GM18505 (cell line): ENCODE measurements around the gene MEF2D.

Source experiments
- ATAC-seq: cut with Tn5 transposase; IDR thresholded peaks from one replicate; pipeline ENCODE4 v1.9.1; 2021; ENCODE audit not compliant: unreplicated experiment
- POLR2A ChIP-seq: IDR thresholded peaks from 4 replicates; pipeline ENCODE4 v1.6.1; 2011; ENCODE audit warnings: borderline replicate concordance; ENCODE audit not compliant: insufficient read depth, insufficient read length; ENCODE audit errors: extremely low read depth

MEF2D gene

GRCh38 chr1:156513185-156513584 lies 12.6 kb upstream of the MEF2D start:
- TF ChIP-seq POLR2A = no peak
- ATAC-seq = no peak

DNA sequence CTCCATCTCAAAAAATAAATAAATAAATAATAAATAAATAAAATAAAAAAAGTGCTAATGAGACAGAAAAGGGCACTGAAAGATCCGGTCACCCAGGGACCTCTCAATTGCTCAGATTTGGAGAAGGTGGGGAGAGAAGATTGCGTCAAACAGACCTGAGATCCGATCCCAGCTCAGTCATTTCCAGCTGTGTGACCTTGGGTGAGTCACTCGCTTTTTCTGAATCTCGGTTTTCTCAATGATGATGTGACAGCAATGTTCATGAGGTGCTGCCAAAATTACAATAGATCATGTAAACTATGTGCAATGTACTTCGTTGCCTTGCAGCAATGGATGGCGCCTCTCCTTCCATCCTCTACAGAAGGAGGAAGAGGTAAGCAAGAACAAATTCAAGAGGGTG lies 11.1 kb upstream of the MEF2D start:
- no peak for TF ChIP-seq POLR2A
- no peak for ATAC-seq

GRCh38 chr1:156510709-156511108 lies 10.1 kb upstream of the MEF2D start:
- TF ChIP-seq POLR2A = no peak
- no peak for ATAC-seq

GRCh38 chr1:156509424-156510034 lies 9.0 kb upstream of the MEF2D start:
- no peak for TF ChIP-seq POLR2A
- ATAC-seq = no peak

DNA sequence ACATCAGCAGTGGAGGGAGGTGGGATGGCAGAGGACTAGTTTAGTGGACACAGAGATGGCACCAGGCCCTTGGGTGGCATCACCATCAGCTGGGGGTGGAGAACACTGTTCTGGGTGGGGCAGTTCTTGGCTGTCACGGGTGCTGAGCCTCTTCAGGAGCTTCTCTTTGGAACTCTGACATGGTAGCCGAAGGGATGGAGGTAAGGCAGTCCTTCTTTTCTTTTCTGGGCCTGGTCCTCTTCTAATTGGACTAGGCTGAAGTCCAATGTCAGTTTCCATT lies 8.3 kb upstream of the MEF2D start:
- no peak for TF ChIP-seq POLR2A
- no peak for ATAC-seq

- no peak for ATAC-seq
- TF ChIP-seq POLR2A = peak; percentile 58
Measured at GRCh38 chr1:156508205-156508954, 7.8 kb upstream of the MEF2D start.

- no peak for ATAC-seq
- TF ChIP-seq POLR2A = no peak
Measured at GRCh38 chr1:156506450-156506849, 5.9 kb upstream of the MEF2D start.

DNA sequence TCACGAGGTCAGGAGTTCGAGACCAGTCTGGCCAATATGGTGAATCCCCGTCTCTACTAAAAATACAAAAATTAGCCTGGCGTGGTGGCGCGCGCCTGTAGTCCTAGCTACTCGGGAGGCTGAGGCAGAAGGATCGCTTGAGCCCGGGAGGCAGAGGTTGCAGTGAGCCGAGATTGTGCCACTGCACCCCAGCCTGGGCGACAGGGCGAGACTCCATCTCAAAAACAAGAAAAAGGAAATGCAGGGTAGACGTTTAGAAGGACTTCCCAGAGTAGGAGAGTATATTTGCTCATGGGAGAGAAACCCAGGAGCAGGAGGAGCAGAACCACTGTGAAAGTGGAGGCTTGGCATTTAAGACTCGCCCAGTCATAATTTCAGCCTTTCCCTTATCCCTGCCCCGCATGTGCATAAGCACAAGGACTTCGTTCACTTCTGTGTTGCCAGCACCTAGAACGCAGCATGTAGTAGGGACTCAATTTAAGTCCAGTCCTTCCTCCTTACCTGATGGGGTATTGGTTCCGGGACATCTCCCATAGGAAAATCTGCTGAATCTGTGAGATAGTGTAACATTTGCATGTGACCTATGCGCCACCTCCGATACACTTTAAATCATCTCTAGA lies 5.2 kb upstream of the MEF2D start:
- TF ChIP-seq POLR2A = no peak
- no peak for ATAC-seq

DNA sequence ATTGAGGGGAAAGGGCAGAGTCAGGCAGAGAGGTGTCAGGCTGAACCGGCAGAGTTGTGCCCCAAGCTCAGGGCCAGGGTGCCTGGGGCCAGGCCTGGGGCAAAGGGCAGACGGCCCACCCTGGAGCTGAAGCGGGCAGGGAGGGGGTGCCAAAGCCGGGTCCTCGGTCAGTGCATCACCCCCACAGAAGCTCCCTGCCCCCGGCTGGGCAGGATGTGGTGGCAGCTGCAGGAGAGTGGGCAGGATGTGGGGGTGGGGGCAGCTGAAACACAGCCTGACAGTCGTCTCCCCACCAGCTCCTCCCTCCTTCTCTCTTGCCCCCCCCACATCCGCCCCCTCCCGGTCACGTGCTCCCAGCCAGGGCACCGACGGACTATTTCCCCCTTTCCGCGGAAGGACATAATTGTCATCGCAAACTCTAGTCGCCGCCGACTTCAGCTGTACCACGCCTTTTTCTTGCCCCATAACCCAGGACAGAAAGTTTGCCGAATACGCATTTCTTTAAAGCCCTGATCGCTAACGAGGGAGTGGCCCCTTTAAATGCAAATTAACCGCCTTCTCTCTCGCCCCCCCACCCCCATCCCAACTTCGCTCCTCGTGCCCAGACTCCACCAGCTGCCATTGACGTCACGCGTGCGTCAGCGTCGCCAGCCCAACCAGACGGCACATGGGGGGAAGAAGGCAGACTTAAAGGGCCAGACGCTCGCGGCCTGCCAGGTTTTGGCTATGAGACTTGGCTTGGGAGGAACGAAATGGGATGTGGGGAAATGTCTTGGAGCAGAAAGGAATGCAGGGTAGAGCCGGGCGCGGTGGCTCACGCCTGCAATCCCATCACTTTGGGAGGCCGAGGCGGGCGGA lies 4.5 kb upstream of the MEF2D start:
- peak; percentile 40 for ATAC-seq
- TF ChIP-seq POLR2A = peak; percentile 48

GRCh38 chr1:156504438-156504813 lies 3.9 kb upstream of the MEF2D start:
- TF ChIP-seq POLR2A = peak; percentile 3
- ATAC-seq = no peak

DNA sequence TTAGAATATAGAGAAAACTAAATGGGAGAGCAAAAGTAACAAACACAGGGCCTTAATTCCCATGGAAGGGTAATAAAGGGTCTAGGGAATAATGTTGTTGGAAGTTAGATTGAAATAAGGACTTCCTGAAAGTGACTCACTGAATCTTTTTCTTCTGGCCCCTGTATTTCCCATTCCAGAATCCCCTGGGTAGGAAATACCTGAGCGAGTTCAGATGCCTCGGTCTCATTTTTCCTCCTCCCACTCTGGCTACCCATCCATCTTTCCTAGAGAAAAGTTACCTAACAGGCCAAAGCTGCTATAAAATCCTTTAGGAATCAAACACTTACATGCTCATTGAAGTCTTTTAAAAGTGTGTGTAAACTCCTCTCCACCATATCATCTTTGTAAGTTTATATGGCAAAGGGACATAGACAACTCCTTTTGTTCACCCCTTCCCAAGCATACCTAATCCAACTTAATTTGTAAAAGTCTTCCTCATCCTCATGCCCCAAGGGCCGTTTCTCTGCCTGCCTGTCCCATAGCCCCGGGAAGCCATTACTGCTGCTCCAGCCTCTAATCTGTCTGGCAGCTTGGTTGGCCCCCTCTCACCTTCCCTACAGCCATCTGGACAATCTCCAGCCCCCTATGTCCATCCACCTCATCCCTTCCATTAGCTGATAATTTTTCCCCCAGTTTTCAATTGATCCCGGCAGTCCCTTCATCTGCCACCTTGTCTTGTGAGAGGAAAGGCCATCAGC lies 3.3 kb upstream of the MEF2D start:
- ATAC-seq = no peak
- no peak for TF ChIP-seq POLR2A

DNA sequence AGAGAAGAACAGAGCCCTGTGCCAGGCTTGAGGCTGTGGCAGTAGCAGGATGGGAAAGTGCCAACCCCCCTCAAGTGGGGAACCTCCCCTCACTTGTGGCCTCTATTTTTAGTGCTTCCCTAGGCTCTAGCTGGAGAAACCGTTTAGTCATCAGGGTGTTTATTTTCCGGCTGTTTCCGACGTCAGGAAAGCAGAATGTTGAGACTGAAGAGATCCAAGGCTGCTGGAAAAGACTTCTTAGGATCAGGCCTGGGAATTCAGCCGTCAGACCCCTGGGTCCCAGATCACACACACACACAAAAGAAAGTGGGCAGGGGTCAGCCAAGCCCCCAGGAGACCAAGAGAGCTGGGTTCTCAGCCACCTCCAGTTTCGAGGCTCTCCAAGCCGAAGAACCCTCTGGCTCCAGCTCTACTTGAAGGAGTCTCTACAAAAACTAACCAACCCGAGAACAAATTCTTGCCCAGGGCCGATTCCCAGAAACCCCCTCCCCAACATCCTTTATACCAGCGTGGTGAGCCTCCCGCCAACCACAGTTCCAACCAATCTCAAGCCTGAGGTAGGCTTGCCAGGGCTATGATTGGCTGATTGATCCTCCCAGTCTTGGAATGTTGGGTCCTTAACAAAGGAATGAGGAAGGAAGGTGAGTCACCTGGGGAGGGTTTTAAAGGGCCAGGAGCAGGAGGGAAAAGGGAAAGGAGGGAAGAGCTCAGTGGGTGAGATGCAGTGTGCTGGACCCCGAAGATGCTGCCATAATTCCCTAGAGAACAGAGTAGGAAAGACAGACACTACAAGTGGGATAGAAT lies 2.5 kb upstream of the MEF2D start:
- ATAC-seq = no peak
- TF ChIP-seq POLR2A = no peak
